Mucosa of gallbladder (tissue), 1 donor: Measurements from ENCODE around the gene ATRN. TPM values are rescaled to one million over a fixed set of nuclear protein-coding genes. Genes with fewer than 3 reads are reported as not detected.
"Not testable (repeated sequence)": the region's sequence is repeated elsewhere in the genome, so short reads cannot be mapped to it uniquely, and the experiment has no call there.

Experiments used
- DNase-seq: peaks from one replicate; pipeline ENCODE4 v3.0.0-alpha.2; 2020; ENCODE audit warnings: low spot score
- total RNA-seq: library from RNA; stranded (reverse); gene quantifications from one replicate; pipeline ENCODE4 v1.2.1, GENCODE V29; 2021
- donor health status: DM: no; HTN: no; CAD: no.

ATRN gene
- 39.6 TPM for total RNA-seq

- DNase-seq: peak; percentile 88
These were observed at the start of gene ATRN for GRCh38 chr20:3470627-3471396. ATRN (plus strand) TSS chr20:3471018; CDS start chr20:3471108, 90 bp downstream.

DNA sequence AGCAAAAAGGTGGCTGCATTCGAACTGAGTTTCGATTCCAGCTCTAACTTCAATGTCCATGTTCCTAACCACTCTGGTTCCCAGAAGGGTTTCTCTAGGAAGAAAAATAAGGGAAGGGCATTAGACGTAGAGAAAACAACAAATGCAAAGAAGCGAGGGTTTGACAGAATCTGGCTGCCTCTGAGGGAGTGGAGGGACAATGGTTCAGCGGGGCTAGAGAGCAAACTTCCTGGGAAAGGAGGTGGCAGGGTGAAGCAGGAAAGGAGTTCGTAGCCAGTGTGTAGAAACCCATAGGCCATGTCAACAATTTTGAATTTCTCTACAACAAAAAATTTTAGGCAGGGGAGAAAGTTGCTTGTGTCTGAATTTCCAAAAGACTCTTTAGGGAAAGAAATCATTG lies 48.8 kb upstream of the ATRN start:
- no peak for DNase-seq

GRCh38 chr20:3423126-3423525 lies 47.7 kb upstream of the ATRN start:
- DNase-seq: no peak

DNA sequence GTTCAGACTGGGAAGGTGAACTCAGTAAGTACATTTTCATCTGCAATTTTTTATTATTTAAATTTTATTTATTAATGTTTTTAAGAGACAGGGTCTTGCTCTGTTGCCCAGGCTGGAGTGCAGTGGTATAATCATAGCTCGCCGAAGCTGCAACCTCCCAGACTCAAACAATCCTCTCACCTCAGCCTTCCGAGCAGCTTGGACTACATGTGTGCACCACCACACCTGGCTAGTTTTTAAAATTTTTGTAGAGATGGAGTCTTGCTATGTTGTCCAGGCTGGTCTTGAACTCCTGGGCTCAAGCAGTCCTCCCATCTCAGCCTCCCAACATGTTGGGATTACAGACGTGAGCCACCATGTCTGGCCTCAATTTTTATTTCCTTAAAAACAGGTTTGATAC lies 44.1 kb upstream of the ATRN start:
- not testable (repeated sequence) for DNase-seq

- DNase-seq: no peak
These were observed 40.3 kb upstream of the ATRN start for GRCh38 chr20:3430376-3431069.

GRCh38 chr20:3431109-3431508 lies 39.7 kb upstream of the ATRN start:
- DNase-seq: no peak

GRCh38 chr20:3432844-3433243 lies 38.0 kb upstream of the ATRN start:
- DNase-seq: no peak

- no peak for DNase-seq
These were observed 37.1 kb upstream of the ATRN start for GRCh38 chr20:3433744-3434143.

- no peak for DNase-seq
These were observed 36.6 kb upstream of the ATRN start for GRCh38 chr20:3434232-3434631.

- DNase-seq: no peak
These were observed 33.8 kb upstream of the ATRN start for GRCh38 chr20:3436864-3437574.

DNA sequence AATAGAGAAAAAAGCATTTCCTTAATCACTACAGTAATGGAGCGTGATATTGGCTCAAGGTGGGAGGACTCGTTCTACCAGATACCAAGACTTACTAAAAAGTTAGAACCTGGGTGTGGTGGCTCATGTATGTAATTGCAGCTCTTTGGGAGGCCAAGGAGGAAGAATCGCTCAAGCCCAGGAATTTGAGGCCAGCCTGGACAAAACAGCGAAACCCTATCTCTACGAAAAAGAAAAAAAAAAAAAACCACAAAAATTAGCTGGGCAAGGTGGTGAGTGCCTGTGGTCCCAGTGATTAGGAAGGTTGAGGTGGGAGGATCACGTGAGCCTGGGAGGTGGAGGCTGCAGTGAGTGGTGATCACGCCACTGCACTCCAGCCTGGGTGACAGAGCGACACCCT lies 24.0 kb upstream of the ATRN start:
- no peak for DNase-seq

GRCh38 chr20:3447321-3447720 lies 23.5 kb upstream of the ATRN start:
- no peak for DNase-seq

GRCh38 chr20:3449319-3449718 lies 21.5 kb upstream of the ATRN start:
- no peak for DNase-seq

DNA sequence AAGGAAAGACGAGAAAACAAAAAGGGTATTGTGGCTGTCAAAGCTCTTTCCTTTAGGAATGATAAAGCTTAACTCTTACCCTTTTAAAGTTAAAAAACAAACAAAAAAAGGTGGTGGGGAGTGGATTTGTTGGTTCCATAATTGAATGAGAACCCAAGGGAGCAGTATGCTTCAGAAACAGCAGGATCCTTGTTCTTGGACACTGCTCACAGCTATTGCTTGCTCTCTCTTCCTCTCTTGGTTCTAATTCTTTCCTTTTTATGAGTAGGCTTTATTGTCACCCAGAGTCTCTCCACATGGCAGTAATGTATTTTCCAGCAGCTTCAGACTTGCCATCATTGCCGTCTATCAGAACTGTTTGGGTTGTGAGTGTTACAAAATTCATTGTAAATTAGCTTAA lies 18.7 kb upstream of the ATRN start:
- DNase-seq: no peak

- no peak for DNase-seq
These were observed 18.1 kb upstream of the ATRN start for GRCh38 chr20:3452690-3453089.

- no peak for DNase-seq
These were observed 16.0 kb upstream of the ATRN start for GRCh38 chr20:3454831-3455230.

GRCh38 chr20:3456648-3457047 lies 14.2 kb upstream of the ATRN start:
- no peak for DNase-seq

- peak; percentile 35 for DNase-seq
These were observed 10.9 kb upstream of the ATRN start for GRCh38 chr20:3459881-3460307.

- DNase-seq: no peak
These were observed 9.5 kb upstream of the ATRN start for GRCh38 chr20:3461211-3461771.

DNA sequence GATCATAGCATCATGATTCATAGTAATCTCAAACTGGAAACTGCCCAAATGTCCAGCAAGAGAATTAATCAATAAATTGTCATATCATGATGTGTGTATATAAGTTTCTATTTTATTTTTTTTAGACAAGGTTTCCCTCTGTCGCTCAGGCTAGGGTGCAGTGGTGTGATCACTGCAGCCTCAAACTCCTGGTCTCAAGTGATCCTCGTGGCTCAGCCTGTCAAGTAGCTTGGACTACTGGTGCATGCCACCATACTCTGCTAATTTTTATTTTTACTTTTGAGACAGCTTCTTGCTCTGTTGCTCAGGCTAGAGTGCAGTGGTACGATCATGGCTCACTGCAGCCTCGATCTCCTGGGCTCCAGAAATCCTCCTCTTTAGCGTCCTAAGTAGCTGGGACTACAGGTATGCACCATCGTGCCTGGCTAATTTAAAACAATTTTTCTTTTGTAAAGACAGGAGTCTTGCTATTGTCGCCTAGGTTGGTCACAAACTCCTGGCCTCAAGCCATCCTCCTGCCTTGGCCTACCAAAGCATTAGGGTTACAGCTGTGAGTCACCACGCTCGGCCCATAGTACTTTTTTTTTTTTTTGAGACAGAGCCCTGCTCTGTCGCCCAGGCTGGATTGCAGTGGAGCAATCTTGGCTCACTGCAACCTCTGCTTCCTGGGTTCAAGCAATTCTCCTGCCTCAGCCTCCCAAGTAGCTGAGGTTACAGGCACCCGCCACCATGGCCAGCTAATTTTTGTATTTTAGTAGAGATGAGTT lies 8.7 kb upstream of the ATRN start:
- DNase-seq: peak; percentile 51

DNA sequence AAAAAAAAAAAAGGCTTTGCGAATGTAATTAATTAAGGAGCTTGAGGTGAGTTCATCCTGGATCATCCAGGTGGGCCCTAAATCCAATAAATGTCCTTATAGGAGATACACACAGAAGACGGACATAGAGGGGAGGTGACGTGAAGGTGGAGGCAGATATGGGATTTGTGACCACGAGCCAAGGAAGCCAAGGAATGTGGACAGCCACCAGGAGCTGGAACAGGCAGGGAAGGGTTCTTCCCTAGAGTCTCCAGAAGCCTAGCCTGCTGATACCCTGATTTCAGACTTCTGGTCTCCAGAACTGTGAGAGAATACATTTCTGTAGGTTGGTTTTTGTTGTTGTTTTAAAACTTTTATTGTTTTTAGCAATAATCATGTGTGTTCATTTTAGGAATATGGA lies 6.7 kb upstream of the ATRN start:
- DNase-seq: no peak

DNA sequence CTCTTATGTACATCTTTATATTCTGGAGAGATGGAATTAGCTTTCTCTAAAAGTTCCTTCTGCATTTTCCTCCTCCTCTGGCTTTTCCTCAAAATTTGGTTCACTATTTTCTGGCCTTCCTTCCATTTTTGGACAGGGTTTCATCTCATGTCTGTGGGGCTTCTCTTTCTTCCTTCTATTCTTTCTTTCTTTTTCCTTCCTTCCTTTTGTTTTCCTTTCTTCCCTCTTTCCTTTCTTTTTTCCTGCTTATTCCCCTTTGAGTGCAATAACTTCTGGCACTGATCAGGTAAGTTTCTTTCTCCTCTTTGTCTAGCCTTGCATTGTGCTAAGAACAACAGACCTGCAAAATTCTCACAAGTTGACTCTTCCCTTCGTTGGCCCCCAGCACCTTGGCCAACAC lies 5.5 kb upstream of the ATRN start:
- DNase-seq: no peak
